ENCODE data around the gene PTPRJ.
"Not testable (repeated sequence)": the region's sequence is repeated elsewhere in the genome, so short reads cannot be mapped to it uniquely, and the experiment has no call there.

The PTPRJ gene

DNA sequence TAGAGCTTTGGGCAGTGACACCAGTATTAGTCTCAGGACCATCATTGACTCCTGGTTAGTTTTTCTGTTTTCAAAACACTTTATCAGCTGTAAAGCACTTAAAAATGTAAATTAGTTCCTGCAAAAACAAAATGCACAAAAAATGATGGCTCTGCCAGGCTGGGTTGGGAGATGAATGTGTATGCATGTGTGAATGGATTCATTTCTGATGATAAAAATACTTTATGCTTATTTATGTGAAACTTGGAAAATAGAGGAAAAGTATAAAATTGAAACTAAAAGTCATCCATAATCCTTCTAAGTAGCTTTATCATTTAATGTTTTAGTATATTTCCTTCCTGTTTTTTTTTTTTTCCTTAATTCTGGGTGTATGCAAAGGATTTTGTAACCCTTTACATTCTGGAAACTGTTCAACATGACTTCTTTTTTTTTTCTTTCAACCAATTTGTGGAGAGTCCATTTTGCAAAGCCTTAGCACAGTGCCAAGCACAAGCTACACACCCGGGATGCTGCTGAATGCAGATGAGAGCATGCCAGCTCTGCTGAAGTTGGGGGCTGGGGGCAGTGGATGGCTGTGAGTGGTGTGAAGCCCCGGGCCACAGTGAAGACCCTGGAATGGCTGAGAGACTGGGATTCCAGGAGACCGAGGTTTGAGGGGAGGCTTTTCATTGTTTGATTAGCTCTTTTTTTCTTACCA is 37.6 kb downstream of the PTPRJ start:
- DNase-seq: no peak

DNA sequence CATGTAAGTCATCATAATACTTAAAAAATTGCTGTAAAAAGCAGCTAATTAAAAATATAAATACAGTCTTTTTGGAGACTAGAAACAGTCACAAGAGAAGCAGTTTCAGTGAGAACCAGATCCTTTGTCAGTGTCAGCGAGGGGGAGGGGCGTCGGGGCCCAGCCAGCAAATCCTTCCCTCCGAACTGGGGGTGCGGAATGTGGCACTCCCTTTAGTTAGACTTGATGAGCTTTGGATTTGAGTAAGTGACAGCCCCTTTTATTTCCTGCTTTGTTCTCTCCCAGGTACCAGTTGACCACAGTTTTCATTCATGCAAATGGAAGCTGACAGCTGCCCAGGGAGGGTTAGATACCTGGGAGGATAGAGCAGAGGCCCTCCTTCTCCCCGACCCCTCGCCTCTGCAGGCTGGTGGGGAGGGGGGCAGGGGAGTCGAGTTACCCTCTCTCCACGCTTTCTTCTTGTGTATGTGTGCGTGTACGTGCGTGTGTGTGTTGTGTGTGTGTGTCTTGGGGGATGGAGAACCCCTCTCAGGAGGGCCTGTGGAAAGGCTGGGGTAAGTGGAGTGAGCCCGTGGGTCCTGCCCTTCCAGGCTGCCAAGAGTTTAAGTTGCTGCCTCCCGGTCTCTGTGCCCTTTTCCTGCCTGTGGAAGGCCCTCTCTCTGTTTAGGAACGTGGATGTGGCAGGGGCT is 38.3 kb downstream of the PTPRJ start:
- DNase-seq: peak in 8 of 51 donors; percentile 14 to 49 (median 33)

DNA sequence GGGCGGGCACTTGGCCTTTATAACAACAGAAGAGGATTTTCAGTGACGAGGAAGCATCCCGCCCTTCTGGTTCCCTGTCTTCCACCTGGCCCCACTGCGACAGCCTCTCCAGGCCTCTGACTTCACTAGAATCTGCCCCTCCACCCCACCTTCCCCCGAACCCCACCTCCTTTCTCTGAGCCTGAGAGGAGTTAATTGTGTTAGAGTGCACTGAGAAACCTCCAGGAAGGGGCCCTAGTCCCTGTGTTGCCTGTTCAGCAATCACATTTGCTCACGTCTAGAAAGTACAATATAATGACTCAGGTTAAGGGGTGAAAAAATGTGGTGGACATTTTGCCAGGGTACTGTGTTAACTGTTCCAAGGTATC is 38.8 kb downstream of the PTPRJ start:
- no peak for DNase-seq

DNA sequence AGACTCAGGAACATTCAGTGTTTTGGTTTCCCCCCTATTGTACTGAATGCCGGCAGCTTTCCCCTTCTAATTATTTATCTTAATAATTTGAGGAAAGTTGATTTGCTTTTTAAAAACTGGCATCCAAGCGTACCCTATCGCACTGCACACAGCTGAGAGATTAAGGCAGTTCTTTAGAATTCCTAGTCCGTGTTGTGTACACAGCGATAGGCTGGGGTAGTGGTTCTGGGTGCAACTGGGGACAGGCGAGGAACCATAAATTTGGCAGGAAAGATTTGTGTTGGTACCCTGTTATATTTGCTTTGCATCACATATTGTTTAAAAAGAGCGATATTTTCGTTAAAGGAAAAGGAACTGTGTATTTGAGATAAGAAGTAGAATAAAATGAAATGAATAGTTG is 39.2 kb downstream of the PTPRJ start:
- no peak for DNase-seq

DNA sequence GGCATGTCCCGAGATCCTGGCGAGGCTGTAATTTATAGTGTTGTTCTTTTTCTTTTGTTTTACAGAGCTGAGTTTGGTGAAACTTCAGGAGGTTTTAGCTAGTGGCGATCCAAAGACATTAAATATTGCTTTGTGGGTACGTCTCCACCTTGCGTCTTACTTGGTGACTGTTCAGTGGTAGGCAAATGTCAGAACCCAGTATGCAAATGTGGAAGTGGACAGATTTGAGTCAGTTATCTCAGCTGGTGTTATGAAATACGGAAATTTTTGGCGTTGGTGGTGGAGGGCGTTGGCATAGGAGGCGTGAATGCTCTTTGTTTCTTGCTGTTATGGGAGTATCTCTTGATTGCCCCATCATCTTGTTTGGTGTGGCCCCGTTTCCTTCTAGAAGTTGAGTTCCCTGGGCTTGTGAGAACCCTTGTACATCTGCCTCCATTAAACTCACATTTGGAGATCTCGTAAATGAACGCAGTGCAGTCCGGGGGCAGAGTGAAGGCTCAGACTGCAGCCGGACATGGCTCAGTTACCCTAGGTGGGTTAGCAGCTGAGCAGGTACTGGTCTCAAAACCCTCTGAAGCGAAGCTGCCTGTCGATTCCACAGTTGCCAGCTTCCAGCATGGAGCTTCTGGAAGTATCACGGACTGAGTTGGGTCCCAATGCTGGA is 39.9 kb downstream of the PTPRJ start:
- DNase-seq: no peak

DNA sequence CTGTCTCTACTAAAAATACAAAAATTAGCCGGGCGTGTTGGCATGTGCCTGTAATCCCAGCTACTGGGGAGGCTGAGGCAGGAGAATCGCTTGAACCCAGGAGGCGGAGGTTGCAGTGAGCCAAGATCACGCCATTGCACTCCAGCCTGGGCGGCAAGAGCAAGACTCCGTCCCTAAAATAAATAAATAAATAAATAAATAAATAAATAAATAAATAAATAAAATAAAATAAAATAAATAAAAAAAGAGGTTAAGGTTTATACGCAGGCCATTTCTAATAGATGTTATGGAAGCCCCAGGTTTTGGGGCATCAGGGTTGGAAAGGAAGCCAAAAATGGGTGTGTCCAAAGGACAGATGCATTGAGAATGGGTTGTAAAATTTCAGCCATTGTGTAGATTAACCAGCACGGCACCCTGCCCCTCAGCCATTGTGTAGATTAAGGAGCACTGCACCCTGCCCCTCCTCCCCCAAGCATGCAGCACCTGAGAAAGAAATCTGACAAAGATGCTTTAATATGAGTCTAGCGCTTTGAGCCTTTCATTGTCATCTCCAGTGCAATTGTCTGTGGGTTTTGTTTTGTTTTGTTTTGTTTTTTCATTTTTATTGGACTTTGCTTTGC is 41.0 kb downstream of the PTPRJ start:
- DNase-seq: not testable (repeated sequence)

DNA sequence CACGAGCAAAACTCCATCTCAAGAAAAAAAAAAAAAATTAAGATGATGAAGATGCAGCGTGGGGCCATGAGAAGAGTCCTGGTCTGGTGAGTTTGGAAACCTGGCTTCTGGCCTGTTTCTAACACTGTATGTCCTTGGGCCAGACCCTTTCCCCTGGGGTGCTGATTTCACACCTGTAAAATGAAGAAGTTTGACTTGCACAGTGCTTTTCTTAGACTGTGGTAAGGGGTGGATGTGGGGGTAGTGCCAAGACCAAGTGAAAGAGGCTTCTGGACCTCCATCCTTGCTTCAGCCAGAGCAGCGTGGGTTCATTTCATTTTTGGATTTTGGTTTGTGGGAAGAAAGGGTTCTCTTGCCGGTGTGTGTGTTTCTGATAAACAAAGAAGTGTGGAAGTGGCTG is 42.1 kb downstream of the PTPRJ start:
- no peak for DNase-seq

DNA sequence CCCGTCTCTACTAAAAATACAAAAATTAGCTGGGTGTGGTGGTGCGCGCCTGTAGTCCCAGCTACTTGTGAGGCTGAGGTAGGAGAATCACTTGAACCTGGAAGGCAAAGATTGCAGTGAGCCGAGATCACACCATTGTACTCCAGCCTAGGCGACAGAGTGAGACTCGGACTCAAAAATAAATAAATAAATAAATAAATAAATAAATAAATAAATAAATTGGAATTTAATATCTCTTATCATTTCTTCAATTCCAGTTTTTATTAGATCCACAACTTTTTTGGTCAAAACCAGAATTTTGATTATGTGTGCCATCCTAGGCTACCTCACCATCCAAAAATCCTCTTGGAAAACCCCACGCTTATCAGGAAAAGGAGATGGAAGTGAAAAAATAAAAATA is 43.2 kb downstream of the PTPRJ start:
- DNase-seq: not testable (repeated sequence)

DNA sequence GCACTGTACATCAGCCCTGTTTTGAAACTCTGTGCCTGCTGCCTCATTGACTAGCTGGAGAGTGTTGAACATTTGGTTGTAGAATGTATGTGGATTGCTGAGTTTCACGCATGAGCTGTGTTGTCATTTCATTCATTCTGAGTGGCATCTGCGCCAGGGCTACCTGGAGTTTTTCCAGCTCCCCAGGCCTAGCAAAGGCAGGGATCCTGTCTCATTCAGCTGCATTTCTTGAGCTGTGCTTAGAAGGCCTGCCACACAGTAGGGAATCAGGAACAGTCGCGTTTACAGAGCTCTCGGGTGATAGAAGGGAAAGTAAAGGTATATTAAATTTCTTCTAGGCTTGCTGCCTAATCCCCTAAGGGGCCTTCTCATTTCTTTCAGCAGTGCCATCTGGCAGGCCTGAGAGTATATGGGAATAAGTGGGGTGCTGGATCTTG is 44.3 kb downstream of the PTPRJ start:
- DNase-seq: peak in 2 of 51 donors; percentile 20 to 23

DNA sequence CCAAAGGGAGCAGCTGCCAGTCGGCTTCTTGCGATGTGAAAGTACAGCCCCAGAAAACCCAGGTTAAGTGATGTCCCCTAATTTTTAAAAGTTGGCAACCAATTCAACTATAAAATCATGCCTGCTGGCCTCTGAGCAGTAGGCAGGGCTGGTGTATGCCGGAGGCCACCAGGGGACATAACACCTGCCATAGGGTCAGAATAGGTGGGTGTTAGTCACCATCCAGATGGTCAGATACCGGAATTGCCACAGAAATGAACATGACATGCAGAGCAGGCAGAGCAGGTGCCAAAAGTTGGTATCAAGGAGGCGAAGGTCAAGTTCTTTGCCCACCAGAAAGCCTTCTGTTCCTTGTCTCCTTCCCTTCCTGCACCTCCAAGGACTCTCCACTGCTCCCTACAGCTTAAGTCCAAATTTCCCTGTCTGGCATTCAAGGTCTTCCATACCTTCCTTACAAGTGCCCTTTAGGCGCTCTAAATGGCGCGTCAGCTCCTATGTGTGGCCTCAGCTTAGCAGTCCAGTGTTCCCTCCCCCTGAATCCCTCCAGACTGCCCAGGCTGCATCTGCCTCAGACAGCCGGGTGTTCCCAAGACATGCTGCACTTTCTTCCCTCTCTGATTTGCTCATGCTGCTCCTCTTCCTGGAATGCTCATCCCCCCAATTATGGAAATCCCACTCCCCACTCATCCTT is 45.1 kb downstream of the PTPRJ start:
- no peak for DNase-seq

DNA sequence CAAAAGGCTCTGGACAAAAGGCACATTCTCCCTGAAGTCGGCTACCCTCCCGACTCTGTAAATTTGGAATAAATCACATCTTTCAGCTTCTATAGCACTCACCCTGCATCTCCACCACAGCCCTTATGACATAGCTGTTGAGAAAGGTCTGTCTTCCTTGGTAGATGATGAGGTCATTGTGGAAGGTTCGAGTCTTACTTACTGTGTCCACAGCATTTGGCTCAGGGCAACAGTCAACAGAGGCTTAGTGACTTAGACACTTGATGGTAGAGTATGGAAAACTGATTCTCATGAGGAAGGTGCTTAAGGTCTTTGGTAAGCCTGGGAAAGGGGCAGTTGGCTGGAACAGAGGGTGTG is 45.6 kb downstream of the PTPRJ start:
- DNase-seq: no peak

DNA sequence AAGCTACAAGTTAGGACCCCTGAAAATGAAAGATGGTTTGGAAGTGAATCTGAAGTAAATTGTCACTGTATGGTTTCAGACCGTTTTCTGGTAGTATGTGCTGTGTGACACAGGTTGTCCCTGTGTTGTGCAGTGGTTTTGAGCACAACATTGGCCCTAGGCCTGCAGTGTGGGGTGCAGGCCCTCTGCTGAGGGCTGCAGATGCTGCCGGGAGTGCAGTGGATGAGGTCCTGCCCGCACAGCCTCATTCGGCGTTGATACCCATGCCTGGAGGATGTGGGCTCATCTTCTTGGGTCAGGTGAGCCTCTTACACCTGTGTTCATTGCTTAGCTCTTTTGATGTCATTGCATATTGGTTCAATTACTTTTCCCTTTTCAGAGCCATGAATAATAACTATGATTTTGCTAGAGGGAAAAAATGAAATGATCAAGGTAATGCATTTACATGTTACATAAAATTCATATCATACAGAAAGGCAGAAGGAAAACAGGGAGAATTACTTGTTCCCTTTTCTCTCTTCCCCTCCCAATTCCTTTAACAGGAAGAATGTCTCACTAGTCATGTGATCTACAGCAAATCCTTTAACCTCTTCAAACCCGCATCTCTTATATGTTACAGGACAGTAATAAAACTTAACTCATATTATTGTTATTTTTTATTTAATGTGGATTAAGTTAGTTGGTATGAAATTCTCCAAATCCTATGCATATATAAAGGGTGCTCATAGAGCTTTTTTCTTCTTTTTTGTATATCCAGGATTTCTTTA is 48.7 kb downstream of the PTPRJ start:
- peak in 4 of 51 donors; percentile 9 to 48 (median 17) for DNase-seq

DNA sequence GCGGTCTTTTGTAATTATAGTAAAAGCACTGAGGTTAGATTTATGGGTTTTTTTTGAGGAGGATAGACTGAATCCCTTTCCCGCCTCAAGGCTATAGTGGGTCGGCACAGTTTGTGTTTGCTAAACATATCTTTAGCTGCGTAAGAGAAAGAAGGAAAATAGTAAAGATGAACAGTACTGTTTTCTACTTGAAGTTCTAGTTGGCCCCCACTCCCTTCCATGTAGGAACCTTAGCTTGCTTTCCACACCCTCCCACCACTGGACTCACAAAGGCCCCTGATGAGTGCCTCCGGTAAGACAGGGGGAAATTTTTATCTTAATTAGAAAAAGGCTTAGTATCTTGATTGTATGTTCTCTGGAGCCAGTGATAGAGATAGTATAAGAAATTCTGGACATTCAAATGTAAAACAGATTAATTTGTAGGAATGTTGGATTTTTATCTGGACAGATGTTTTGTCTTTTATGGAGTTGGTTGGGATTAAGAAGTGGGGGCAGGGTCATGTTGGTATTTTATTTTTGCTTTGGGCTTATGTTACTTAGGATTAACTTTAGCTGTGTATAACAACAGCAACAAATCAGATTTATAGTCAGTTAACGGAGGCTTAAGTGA is 49.4 kb downstream of the PTPRJ start:
- no peak for DNase-seq

DNA sequence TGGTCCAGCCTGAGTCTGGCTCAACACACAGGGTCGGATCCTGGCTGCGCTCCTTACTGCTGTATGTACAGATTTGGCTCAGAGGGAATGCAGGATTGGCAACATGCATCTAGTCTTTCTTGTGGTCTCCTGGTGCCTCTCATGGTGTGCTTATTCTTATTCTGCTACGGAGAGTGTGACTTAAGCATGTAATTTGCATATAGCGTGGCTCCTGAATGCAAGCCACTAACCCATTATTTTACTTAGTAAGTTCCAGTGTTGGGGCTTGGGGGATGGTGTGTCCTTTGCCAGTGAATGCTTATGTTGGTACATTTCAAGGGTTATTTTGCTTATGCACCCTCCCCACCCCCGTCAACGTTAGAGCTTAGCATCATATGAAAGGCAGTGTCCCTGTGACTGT is 51.2 kb downstream of the PTPRJ start:
- DNase-seq: no peak

DNA sequence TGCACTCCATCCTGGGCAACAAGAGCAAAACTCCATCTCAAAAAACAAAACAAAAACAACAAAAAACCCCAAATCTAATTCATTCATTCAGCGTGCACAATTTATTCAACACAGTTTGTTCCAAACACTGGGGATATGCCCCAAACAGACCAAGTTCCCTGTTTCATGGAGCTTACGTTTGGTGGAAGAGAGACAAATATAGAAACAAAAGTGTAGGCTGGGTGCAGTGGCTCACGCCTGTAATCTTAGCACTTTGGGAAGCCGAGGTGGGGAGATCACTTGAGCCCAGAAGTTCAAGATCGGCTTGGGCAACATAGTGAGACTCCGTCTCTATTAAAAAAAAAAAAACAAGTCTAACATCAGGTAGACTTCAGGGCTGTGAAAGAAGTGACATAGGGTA is 52.4 kb downstream of the PTPRJ start:
- no peak for DNase-seq

DNA sequence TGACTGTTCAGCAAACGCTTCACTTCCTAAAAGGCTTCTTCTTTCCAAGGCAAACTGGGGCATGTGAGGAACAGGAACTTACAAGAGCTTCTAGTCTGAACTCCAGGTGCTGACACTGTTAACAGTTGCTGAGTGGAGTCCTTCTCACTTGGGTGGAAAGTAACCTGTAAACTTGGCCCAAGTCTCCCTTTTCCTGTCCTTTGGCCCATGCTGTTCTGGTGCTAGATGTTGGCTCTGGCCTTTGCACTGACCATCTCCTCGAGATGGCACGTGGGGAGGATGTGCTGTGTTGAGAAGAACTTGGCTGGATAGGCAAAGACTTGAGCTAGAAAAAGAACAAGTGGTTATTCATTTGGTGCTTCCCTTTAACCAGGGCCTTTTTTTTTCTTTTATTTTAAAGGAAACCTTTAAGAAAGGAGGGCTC is 53.6 kb downstream of the PTPRJ start:
- DNase-seq: peak in 1 of 51 donors; percentile 43

DNA sequence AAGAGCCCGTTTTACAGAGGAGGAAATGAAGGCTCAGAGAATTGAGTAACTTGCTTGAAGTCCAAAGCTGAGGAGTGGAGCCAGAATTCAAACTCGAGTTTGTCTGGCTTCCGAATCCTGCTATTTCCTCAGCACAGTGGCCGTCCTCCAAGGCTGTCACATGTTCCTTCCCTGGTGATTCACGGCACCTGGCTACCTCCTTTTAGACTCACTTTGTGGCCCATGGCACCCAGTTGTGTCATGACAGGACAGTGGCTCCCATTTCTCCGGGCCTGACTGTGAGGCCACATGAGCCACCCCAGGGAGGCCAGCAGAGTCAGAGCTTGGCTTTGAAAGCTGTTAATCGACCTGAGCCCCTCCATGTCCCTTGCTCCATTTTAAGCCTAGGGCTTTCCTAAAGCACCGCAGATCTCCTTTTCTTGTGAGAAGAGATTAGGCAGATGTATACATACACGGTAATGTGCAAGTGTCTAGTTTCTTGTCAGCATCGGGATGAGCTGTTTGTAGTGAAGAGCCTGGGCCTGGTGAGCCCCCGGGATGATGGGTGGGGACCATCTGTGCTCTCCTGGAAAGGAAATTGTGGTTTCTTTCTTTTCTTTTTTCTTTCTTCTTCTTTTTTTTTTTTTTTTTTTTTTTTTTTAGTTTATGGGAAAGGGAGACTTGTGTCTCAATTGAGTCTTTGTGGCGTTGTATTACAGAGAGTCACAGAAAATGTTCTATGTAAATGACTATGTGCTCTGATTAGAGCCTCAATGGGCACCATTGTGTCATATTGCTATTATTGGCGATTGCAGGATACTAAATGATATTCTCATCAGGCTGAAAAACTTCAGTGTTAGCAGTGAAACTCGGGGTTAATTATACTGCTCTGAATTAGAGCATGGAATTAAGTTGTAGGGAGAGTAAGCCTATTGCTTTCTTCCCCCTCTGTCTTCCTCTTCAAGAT is 54.8 kb downstream of the PTPRJ start:
- DNase-seq: peak in 24 of 51 donors; percentile 10 to 80 (median 42)

DNA sequence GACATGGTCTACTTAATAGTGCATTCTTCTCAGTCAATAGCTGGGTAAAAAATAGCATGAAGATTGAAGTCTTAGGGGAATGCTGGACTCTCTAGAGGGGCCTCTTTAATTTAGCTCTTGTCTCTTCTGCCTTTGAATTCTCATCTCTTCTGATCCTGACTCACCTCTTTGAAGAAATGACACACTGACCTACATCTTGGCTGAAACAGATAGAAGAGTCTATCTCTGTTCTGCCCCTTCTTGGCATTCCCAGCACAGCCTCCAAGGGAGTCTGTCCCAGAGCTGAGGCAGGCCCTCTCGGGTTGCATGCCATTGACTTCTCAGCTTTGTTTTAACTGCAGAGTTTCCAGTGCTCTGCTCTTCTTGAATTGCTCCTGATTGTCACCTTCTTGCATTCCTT is 55.7 kb downstream of the PTPRJ start:
- peak in 10 of 51 donors; percentile 17 to 80 (median 24) for DNase-seq

DNA sequence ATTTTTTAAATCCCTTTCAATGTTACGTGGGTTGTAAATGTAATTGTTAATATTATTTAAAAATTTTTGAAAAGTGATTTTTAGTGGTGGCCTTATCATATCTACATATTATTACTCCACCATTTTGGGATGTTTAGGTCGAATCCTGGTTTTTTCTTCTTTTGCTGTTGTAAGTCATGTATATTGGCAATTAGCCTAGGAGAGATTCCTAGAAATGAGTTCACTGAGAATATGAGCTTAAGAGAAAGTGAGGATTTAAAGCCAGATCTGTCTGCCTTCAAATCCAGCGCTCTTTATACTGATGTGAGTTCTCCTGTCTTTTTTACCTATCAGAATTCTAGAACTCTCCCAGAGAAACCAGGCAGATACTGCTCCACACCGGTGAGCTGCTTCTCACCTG is 56.1 kb downstream of the PTPRJ start:
- DNase-seq: no peak
